Measurements from ENCODE around the gene DIAPH3.
"Not testable (repeated sequence)": the region's sequence is repeated elsewhere in the genome, so short reads cannot be mapped to it uniquely, and the experiment has no call there.

The DIAPH3 gene, protein sequence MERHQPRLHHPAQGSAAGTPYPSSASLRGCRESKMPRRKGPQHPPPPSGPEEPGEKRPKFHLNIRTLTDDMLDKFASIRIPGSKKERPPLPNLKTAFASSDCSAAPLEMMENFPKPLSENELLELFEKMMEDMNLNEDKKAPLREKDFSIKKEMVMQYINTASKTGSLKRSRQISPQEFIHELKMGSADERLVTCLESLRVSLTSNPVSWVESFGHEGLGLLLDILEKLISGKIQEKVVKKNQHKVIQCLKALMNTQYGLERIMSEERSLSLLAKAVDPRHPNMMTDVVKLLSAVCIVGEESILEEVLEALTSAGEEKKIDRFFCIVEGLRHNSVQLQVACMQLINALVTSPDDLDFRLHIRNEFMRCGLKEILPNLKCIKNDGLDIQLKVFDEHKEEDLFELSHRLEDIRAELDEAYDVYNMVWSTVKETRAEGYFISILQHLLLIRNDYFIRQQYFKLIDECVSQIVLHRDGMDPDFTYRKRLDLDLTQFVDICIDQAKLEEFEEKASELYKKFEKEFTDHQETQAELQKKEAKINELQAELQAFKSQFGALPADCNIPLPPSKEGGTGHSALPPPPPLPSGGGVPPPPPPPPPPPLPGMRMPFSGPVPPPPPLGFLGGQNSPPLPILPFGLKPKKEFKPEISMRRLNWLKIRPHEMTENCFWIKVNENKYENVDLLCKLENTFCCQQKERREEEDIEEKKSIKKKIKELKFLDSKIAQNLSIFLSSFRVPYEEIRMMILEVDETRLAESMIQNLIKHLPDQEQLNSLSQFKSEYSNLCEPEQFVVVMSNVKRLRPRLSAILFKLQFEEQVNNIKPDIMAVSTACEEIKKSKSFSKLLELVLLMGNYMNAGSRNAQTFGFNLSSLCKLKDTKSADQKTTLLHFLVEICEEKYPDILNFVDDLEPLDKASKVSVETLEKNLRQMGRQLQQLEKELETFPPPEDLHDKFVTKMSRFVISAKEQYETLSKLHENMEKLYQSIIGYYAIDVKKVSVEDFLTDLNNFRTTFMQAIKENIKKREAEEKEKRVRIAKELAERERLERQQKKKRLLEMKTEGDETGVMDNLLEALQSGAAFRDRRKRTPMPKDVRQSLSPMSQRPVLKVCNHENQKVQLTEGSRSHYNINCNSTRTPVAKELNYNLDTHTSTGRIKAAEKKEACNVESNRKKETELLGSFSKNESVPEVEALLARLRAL

GRCh38 chr13:60163478-60164233 lies at the start of gene DIAPH3:
TSS of gene DIAPH3 (minus strand) at chr13:60163928. CDS start at chr13:60163766, 162 bp downstream.
- peak; percentile 92 for DNase-seq

DNA sequence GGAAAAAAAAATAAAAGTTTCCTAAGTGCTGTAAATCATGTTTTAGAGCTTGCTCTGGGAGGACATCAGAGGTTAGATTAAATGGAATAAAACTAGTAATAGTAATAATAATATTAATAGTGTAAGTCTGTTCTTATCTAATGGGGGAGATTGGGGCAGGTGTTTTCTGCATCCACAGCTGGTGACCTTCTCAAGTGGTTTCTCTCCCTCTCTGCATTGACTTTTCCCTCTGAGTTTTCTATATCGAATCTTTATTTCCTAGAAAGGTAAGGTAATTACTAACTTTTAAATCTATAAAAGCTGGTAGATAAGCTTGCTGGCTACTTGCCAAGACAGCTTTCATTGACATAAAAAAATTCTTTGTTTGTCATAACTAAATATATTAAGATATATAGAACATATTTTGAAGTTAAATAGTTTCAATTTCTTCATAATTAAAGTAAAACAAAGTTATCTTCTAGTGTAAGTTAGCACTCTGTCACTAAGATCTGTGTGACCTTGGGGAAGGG lies 49.6 kb upstream of the DIAPH3 start:
- DNase-seq: no peak

DNA sequence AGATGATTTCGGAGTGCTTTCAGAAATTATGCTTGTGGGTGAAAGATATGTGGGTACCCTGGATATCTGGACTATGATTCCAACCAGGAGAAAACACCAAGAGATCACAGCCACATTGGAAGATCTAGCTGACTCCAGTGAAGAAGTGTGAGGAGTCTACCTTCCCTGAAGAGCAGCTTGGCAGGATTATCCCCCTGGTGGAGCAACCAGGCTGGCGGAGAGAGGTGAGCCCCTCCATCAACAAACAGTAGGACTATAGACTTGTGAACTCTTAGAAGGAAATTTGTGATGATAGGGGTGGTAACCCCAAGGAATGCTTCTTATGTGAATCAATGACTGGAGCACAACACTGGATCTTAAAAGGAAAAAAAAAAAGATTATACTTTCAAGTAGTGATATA lies 47.8 kb upstream of the DIAPH3 start:
- no peak for DNase-seq

- no peak for DNase-seq
These were observed 47.0 kb upstream of the DIAPH3 start for GRCh38 chr13:60210510-60211330.

DNA sequence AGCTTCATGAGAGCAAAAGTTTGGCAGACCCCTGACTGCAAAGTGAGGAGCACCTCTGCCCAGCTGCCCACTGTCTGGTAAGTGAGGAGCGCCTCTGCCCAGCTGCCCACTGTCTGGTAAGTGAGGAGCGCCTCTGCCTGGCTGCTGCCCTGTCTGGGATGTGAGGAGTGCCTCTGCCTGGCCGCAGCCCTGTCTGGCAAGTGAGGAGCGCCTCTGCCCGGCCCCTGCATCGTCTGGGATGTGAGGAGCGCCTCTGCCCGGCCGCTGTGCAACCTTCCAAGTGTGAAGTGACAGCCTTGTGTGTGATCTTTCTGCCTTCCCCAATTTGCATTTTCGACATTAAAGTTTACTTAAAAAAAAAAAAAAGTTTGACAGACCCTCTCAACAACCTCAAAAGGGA lies 41.8 kb upstream of the DIAPH3 start:
- DNase-seq: not testable (repeated sequence)

GRCh38 chr13:60201286-60201685 lies 37.6 kb upstream of the DIAPH3 start:
- DNase-seq: no peak

DNA sequence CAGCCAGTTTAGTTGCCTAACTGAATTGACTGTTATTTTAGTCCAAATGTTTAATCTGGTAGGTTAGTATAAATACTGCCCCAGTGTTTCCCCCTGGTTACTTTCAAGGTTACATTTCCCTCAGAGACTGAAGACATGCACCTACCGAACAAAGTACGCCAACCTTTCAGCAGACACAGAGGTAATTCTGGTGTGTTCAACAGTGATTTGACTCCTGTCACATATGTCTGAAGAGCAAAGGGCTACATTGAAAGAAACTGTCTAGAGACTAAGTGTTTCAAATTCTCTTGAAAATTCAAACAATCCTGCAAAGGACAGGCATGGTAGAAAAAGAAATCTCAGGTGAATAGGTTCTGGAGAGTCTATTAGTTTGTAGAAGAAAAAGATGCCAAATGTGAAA lies 32.2 kb upstream of the DIAPH3 start:
- not testable (repeated sequence) for DNase-seq

DNA sequence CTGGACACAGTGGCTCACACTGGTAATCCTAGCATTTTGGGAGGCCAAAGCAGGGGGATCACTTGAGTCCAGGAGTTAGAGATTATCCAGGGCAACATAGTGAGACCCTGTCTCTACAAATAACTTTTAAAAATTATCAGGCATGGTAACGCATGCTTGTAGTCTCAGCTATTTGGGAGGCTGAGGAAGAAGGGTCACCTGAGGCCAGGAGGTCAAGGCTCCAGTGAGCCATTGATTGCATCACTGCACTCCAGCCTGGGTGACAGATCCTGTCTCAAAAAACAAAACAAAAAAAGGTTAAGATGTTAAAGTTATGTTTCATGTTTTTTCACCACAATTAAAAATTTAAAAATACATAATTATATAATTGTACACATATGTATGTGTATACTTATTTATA lies 19.2 kb upstream of the DIAPH3 start:
- DNase-seq: no peak

- no peak for DNase-seq
These were observed 14.6 kb upstream of the DIAPH3 start for GRCh38 chr13:60178327-60178726.

GRCh38 chr13:60175571-60175970 lies 11.8 kb upstream of the DIAPH3 start:
- DNase-seq: no peak

- no peak for DNase-seq
These were observed 10.4 kb upstream of the DIAPH3 start for GRCh38 chr13:60174113-60174512.

- no peak for DNase-seq
These were observed 8.4 kb upstream of the DIAPH3 start for GRCh38 chr13:60172111-60172510.

GRCh38 chr13:60170414-60170813 lies 6.7 kb upstream of the DIAPH3 start:
- no peak for DNase-seq

DNA sequence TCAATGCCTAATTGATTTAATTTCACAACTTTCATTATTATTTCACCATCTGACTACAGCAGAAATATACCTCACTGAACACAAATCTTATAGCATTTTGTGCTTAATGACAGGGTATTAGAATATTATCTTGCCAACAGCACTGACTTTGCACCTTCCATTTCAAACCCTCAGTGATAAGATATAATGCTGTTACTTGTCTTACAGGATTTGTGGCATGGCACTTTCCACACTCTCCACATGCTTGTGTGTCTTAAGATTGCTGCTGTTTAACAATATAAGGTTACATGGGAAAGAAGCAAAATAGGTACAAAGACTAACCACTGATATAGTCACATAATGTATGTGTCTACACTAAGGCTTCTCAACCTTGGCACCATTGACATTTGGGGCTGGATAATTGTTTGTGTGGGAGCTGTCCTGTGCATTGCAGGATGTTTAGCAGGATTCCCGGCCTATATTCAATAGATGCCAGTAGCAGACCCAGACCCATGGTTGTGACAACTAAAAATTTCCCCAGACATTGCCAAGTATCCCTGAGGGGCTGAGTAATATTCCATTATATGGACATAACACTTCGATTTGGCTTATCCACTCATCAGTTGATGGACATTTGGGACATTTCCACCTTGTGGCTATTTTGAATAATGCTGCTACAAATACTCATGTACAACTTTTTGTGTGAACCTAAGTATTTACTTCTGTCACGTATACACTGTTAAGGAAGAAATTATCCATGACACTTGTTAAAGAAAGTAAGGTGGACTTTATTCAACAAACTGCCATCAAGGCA lies 5.7 kb upstream of the DIAPH3 start:
- DNase-seq: no peak

GRCh38 chr13:60167121-60167520 lies 3.4 kb upstream of the DIAPH3 start:
- DNase-seq: no peak

- DNase-seq: no peak
These were observed 1.8 kb upstream of the DIAPH3 start for GRCh38 chr13:60165391-60166099.

DNA sequence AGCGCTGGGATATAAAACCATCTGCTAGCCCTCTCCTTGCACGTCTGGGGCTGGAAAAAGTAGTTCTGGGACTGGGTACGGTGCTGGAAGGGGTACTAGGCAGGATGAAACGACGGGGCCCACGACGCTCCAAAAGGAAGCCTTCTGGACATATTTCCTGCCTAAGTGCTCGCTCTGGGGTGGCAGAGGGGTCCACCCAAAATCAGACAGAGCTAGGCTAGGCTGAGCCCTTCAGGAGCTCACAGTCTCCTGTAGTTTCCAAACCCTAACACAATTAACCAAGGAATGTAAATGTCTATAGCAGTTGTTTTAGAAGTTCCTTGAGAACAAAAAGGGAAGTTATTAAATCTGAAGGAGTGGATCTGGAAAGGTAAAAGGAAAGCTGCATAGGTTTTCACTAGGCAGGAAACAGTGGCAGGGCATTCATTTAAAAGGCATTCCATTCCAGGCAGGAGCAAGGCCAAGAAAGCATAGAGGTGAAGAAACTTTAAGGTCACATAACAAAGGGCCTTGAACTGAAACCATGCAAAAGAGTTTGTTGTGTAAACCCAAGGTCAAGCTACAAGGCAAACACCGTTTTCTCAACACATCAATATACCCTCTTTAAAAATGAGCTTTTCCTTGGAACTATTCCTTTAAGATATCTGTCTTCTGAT lies 634 bp upstream of the DIAPH3 start:
- peak in 1 of 2 experiments; percentile 46 for DNase-seq

DNA sequence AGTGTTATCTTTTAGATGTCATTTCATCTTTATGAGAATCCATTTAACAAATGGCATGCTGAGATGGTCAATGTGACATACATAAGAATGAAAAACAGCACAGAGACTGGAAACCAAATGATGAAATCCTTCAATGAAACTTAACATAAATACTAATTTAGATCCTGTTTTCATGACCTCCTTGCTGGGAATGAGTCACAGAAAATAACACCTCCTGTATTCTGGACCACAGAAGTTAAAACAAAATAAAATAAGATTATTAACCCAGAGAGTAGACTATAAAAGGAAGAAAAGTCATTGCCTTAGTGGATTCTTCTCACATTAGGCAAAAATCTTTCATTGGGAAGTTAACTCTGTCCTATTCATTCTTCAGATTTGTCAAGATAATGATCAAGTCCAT lies 1.6 kb downstream of the DIAPH3 start:
- DNase-seq: no peak

DNA sequence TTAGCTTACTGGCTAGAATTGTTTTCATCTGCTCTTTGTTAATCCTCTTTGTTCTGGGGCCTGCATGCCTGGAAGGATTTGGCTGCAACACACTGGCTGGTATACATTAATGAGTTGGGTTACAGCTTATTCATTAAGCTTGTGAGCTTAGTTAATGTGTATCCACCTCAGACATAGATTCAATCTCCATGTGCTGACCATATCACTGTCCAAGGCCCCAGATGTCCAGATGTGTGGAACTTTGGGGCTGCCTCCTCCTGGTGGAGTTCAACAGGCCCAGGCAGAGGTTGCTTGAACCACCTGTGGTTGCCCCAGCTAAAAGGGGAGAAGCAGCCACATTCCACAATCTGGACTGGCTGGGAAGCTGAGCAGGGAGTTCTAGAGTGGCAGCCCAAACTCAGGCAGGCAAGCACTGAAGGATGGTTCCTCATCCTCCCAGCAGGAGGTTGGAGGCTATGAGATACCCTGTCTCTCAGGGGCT lies 5.4 kb downstream of the DIAPH3 start:
- no peak for DNase-seq
